Loucy (cell line): Measurements from ENCODE around the gene DDOST.

Experiments
- H2AFZ ChIP-seq: fragments of 200-600 bp; sonication (generic); 2 replicates; pipeline ENCODE4 v1.6.0; 2016; ENCODE audit warnings: antibody characterized with exemption, mild to moderate bottlenecking, low read length, moderate library complexity
- H3F3A ChIP-seq: fragments of 200-600 bp; 2 replicates; pipeline ENCODE4 v1.6.0; 2016; ENCODE audit warnings: antibody characterized with exemption, low read depth, mild to moderate bottlenecking
- H3K27me3 ChIP-seq: fragments of 200-600 bp; sonication (generic); 2 replicates; pipeline ENCODE4 v1.6.1; 2014; ENCODE audit warnings: low read length, mild to moderate bottlenecking; ENCODE audit not compliant: insufficient read depth, poor library complexity, severe bottlenecking
- H3K36me3 ChIP-seq: fragments of 200-600 bp; sonication (generic); 2 replicates; pipeline ENCODE4 v1.6.1; 2016; ENCODE audit warnings: low read length; ENCODE audit not compliant: insufficient read depth
- H3K4me1 ChIP-seq: fragments of 200-600 bp; sonication (generic); 2 replicates; pipeline ENCODE4 v1.5.1; 2014; ENCODE audit warnings: low read length, mild to moderate bottlenecking; ENCODE audit not compliant: insufficient read depth, poor library complexity, severe bottlenecking
- H3K4me2 ChIP-seq: fragments of 200-600 bp; sonication (generic); 2 replicates; pipeline ENCODE4 v1.6.0; 2014; ENCODE audit warnings: antibody characterized with exemption, low read length, low read depth, mild to moderate bottlenecking; ENCODE audit not compliant: poor library complexity, severe bottlenecking
- H3K4me3 ChIP-seq: fragments of 200-600 bp; sonication (generic); 2 replicates; pipeline ENCODE4 v1.5.1; 2014; ENCODE audit warnings: low read length, mild to moderate bottlenecking, mixed read lengths; ENCODE audit not compliant: poor library complexity, severe bottlenecking
- H3K79me2 ChIP-seq: fragments of 200-600 bp; sonication (generic); 2 replicates; pipeline ENCODE4 v1.6.1; 2014; ENCODE audit warnings: low read length; ENCODE audit not compliant: insufficient read depth
- H3K9ac ChIP-seq: fragments of 200-600 bp; sonication (generic); 2 replicates; pipeline ENCODE4 v1.6.0; 2014; ENCODE audit warnings: mild to moderate bottlenecking, low read depth, low read length, moderate library complexity; ENCODE audit not compliant: poor library complexity, severe bottlenecking
- H3K9me2 ChIP-seq: fragments of 200-600 bp; sonication (generic); replicated peaks from 2 replicates; pipeline ENCODE4 v1.6.1; 2016; ENCODE audit warnings: low read depth, low read length, mixed read lengths
- H3K9me3 ChIP-seq: fragments of 200-600 bp; sonication (generic); 2 replicates; pipeline ENCODE4 v1.6.1; 2014; ENCODE audit warnings: mild to moderate bottlenecking, antibody characterized with exemption, low read length, low read depth; ENCODE audit not compliant: insufficient read depth
- H4K20me1 ChIP-seq: fragments of 200-600 bp; sonication (generic); 2 replicates; pipeline ENCODE4 v1.6.0; 2014; ENCODE audit warnings: antibody characterized with exemption, low read length, mild to moderate bottlenecking; ENCODE audit not compliant: insufficient read depth, poor library complexity, severe bottlenecking
- EZH2phosphoT487 ChIP-seq: fragments of 200-600 bp; IDR thresholded peaks from 2 replicates; pipeline ENCODE4 v1.6.1; 2018; ENCODE audit warnings: antibody characterized with exemption, mild to moderate bottlenecking, moderate library complexity, borderline replicate concordance
- TF ChIP-seq, protein P1 (sequence below): fragments of 200-600 bp; sonication (generic); conservative IDR thresholded peaks from 2 replicates; pipeline ENCODE4 v1.5.1; 2014; ENCODE audit warnings: mild to moderate bottlenecking, antibody characterized with exemption, low read length

The DDOST gene

DNA sequence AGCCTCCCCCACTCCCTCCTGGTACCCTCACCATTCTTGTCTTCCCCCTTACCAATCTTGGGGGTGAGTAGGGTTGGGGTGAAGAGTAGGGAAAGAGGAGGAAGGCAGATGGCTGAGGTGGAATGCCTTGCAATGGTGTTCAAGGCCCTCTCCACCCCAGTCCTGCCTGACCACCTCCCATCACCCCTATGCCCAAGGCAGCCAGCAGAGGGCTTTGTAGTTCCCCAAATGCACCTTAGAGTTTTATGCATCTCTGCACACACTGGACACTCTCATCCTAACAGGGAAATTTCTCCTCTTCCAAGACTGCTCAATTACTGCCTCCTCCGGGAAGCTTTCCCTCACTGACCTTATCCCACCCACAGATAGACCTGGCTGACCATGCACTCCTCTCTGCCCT, 41.2 kb upstream of the DDOST start:
- Histone ChIP-seq H3K4me1 (no peaks in the 10 kb centered on the region), H3K4me3 (no peak overlapping the region), H3F3A (no peaks in the 10 kb centered on the region), H3K9ac (no peak overlapping the region), H4K20me1 (no peaks in the 10 kb centered on the region), H3K36me3 (no peaks in the 10 kb centered on the region), H3K27me3 (no peaks in the 10 kb centered on the region), H3K9me3 (no peaks in the 10 kb centered on the region), H3K79me2 (no peaks in the 10 kb centered on the region), H3K4me2 (no peak overlapping the region), H3K9me2 (no peaks in the 10 kb centered on the region), H2AFZ (no peak overlapping the region)
- no peak for TF ChIP-seq EZH2phosphoT487
- TF ChIP-seq, protein P1, sequence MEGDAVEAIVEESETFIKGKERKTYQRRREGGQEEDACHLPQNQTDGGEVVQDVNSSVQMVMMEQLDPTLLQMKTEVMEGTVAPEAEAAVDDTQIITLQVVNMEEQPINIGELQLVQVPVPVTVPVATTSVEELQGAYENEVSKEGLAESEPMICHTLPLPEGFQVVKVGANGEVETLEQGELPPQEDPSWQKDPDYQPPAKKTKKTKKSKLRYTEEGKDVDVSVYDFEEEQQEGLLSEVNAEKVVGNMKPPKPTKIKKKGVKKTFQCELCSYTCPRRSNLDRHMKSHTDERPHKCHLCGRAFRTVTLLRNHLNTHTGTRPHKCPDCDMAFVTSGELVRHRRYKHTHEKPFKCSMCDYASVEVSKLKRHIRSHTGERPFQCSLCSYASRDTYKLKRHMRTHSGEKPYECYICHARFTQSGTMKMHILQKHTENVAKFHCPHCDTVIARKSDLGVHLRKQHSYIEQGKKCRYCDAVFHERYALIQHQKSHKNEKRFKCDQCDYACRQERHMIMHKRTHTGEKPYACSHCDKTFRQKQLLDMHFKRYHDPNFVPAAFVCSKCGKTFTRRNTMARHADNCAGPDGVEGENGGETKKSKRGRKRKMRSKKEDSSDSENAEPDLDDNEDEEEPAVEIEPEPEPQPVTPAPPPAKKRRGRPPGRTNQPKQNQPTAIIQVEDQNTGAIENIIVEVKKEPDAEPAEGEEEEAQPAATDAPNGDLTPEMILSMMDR: peak; percentile 56

- H3K36me3 ChIP-seq: no peaks in the 10 kb centered on the region
- H3K9me2 ChIP-seq: no peaks in the 10 kb centered on the region
- no peaks in the 10 kb centered on the region for H3K9me3 ChIP-seq
- no peak overlapping the region for H3K4me2 ChIP-seq
- H4K20me1 ChIP-seq: no peaks in the 10 kb centered on the region
- no peaks in the 10 kb centered on the region for H3F3A ChIP-seq
- no peak overlapping the region for H2AFZ ChIP-seq
- no peaks in the 10 kb centered on the region for H3K27me3 ChIP-seq
- no peaks in the 10 kb centered on the region for H3K79me2 ChIP-seq
- no peak overlapping the region for H3K9ac ChIP-seq
- no peak for TF ChIP-seq EZH2phosphoT487
- TF ChIP-seq, protein P1: no peak
- no peak overlapping the region for H3K4me3 ChIP-seq
- peaks cover 3% of the 10 kb centered on the region for H3K4me1 ChIP-seq
Observed at GRCh38 chr1:20701847-20702246, 40.7 kb upstream of the DDOST start.

GRCh38 chr1:20701446-20701845, 40.3 kb upstream of the DDOST start:
- Histone ChIP-seq H3K36me3 (no peaks in the 10 kb centered on the region), H3K4me1 (peaks cover 3% of the 10 kb centered on the region), H3K9me3 (no peaks in the 10 kb centered on the region), H3K79me2 (no peaks in the 10 kb centered on the region), H2AFZ (no peak overlapping the region), H3F3A (no peaks in the 10 kb centered on the region), H3K27me3 (no peaks in the 10 kb centered on the region), H3K9ac (no peak overlapping the region), H3K4me2 (no peak overlapping the region), H4K20me1 (no peaks in the 10 kb centered on the region), H3K9me2 (no peaks in the 10 kb centered on the region), H3K4me3 (no peak overlapping the region)
- TF ChIP-seq, protein P1: no peak
- TF ChIP-seq EZH2phosphoT487: no peak
